HPDE6-E6E7 (cell line): ENCODE results near the gene SSMEM1.
A peak's percentile ranks its signal among the peaks of the same experiment; 100 is the strongest.
"Not testable (repeated sequence)": the region's sequence is repeated elsewhere in the genome, so short reads cannot be mapped to it uniquely, and the experiment has no call there.

Experiments
- DNase-seq: peaks from one replicate; pipeline ENCODE4 v3.0.0; 2011; ENCODE audit warnings: missing footprints; ENCODE audit errors: extremely low spot score

The SSMEM1 gene, protein sequence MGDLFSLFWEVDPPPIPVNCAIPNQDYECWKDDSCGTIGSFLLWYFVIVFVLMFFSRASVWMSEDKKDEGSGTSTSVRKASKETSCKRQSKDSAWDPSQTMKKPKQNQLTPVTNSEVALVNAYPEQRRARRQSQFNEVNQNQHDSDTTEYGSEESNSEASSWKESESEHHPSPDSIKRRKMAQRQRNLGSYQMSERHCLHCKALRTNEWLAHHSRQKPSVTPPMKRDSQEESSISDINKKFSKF

DNA sequence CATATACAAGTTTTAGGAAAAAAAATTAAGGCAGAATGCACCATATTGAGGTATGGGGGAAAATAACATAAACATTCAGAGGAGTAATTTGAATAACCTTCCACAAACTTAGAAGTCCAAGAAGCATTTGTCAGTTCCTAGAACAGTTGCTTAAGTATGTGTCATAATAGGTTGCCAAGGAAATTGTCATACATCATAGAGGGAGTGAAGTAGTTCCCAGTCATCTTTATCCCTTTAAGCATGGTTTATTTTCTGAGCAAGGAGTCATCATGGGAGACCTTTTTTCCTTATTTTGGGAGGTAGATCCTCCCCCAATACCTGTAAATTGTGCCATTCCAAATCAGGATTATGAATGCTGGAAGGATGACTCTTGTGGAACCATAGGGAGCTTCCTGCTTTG lies at the start of gene SSMEM1:
TSS of gene SSMEM1 (plus strand) at position 219 of the 400 bp plus-strand sequence. CDS start at position 270, 51 bp downstream.
- no peak for DNase-seq

DNA sequence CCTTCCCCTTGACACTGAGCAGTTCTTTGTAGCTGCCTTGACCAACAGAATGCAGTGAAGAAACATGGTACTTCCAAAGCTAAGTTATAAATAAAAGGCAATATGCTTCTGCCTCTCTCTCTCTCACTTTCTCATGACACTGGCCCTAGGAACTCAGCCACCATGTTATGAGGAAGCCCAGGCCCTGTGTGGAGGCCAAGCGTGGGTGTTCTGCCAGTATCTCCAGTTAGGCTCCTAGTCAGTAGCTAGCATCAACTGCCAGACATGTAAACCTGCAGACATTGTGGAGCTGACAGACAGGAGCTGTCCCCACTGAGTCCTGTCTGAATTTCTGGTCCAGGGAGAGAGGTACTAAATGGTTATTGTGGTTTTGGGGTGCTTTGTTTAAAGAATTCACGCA lies 47.6 kb upstream of the SSMEM1 start:
- DNase-seq = no peak

GRCh38 chr7:130160455-130160854 lies 47.2 kb upstream of the SSMEM1 start:
- no peak for DNase-seq

DNA sequence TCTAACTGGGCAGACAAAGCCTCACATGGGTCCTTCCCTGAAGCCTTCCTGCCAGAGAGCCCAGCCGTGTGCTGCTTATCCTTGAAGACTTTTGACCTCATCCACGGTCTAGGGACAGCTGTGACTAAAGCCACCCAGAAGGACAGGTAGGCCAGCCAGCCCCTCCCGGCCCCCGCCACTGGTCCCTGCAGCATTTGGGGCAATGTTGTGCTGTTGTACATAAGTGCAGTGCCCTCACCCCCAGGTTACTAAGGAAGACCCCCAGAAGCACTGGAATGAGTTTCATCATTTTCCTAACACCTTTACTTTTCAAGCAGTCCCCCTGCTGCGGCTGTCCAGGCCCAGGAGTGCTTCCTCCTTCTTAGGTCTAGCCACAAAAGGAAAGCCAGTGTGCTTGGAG lies 45.5 kb upstream of the SSMEM1 start:
- DNase-seq = no peak

DNA sequence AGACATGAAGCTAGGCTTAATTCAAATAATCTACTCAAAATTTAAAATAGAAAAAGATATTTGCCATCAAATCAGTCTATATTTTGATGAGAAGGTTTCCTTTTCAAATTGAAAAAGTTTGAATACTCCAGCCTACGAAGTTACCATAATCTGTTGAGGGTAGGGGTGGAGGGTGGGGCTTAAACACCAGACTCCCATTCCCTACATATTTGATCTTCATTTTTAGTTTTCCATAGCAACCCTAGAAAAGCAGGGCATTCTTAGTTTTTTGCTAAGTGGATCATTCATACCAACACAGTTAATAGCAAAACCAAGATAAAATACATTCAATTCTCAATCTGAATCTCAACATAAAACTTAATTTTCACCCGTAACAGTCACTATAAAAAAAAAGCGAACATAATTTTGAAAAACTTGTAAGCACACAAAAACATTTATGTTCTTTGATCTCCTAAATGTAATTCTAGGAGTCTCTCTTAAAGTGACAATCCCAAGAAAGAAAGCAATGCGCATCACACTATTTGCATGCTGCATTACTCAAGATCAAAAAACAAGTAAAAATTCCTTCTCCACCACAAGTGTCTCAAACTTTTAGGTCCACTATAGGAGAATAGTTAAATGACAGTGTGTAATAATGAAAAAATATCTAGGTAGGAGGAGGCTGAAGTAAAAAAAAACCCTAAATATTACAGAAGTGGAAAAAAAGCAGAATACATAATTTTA lies 33.3 kb upstream of the SSMEM1 start:
- no peak for DNase-seq

GRCh38 chr7:130178251-130178650 lies 29.4 kb upstream of the SSMEM1 start:
- DNase-seq = no peak

DNA sequence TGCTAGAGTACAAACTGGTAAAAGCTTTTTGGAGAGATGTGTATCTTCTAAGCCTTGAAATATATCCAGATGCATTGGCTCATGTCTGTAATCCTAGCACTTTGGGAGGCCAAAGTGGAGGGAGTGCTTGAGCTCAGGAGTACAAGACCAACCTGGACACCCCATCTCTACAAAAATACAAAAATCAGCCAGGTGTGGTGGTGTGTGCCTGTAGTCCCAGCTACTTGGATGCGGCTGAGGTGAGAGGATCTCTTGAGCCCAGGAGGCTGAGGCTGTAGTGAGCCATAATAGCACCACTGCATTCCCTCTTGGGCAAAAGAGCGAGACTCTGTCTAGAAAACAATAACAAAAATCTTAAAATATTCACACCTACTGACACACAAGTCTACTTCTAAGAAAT lies 28.0 kb upstream of the SSMEM1 start:
- DNase-seq = no peak

GRCh38 chr7:130180571-130181262 lies 26.9 kb upstream of the SSMEM1 start:
- no peak for DNase-seq

DNA sequence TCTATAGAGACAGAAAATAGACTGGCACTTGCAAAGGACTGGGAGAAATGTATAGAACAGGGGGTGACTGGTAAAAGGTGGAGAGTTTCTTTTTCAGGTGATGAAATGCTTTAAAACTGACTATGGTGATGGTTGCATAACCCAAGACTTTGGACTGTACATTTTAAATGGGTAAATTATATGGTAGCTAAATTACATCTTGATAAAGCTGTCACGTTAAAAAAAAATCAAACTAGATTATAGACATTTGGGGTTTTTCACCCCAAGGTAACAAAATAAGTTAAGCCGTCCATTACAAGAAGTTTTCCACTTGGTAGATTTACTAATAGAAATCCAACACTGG lies 26.4 kb upstream of the SSMEM1 start:
- DNase-seq = no peak

GRCh38 chr7:130182990-130183389 lies 24.7 kb upstream of the SSMEM1 start:
- DNase-seq = no peak

DNA sequence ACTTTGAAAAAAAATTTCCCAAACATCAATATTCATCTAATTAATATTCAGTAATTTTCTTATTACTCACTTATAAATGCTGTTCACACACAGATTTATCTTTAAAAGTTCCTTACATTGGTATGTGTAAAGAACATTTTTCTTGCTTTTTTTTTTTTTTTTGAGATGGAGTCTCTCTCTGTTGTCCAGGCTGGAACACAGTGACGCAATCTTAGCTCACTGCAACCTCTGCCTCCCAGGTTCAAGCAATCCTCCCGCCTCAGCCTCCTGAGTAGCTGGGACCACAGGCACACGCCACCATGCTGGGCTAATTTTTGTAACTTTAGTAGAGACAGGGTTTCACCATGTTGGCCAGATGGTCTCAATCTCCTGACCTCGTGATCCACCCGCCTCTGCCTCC lies 23.3 kb upstream of the SSMEM1 start:
- DNase-seq = not testable (repeated sequence)

DNA sequence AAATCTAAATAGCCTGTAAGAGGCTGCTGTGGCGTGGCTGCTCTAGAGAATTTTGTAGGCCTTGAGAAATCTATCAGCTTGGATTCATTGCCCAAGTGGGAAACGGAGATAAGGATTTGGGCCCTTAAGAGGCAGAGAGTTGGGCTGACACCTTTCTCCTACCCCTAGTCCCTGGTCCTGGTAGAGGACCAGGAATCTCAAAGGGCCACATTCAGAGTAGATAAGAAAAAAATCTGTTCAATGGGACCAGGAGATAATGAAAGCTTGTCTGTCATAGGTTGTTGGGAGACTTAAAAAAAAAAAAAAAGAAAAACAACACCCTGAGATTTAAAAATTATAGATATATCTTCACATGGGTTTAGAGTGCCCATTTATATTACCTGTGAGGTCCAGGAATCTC lies 20.3 kb upstream of the SSMEM1 start:
- no peak for DNase-seq

GRCh38 chr7:130189343-130189742 lies 18.3 kb upstream of the SSMEM1 start:
- DNase-seq = no peak

DNA sequence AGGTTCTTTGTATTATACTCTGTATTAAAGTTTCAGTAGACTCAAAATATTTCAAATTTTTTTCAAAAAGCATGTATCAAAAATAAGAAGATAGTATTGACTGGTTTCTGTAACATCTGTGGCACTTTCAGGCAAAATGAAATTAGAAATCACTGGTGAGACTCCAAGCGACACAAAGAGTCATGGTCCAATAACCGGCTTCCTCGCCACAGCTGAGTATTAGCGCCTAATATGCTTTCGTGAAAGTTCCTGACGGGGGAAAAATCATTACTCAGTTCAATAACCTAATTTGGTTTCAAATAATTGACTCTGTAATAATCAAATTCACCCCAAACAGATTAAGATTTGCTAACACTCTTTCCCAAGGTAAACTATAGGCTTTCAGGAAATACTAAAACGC lies 15.9 kb upstream of the SSMEM1 start:
- no peak for DNase-seq

GRCh38 chr7:130195396-130195795 lies 12.3 kb upstream of the SSMEM1 start:
- DNase-seq = no peak

DNA sequence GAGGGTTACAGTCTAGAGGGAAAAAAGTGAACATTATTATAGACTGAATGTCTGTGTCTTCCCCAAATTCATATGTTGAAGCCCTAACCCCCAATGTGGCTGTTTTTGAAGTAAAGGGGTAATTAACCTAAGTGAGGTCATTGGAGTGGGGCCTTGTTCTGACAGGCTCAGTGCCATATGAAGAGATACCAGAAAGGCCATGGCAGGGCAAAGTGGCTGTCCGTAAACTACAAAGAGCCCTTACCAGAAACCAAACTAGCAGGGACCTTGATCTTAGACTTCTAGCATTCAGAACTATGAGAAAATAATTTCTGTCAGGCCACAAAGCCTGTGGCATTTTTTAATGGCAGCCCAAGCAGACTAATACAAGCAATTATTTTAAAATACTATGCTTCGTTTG lies 11.2 kb upstream of the SSMEM1 start:
- no peak for DNase-seq

DNA sequence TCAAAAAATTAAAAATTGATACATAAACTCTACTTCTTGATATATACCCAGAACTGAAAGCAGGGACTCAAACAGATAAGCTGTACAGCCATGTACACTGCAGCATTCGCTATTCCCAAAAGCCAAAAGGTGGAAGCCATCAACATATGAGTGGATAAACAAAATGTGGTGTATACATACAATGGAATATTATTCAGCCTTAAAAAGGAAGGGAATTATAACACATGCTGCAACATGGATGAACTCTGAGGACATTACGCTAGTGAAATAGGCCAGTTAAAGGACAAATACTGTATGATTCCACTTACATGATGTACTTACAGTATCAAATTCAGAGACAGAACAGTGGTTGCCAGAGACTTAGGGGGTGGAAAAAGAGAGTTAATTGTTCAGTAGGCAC lies 10.6 kb upstream of the SSMEM1 start:
- DNase-seq = no peak

GRCh38 chr7:130201796-130202195 lies 5.9 kb upstream of the SSMEM1 start:
- no peak for DNase-seq

DNA sequence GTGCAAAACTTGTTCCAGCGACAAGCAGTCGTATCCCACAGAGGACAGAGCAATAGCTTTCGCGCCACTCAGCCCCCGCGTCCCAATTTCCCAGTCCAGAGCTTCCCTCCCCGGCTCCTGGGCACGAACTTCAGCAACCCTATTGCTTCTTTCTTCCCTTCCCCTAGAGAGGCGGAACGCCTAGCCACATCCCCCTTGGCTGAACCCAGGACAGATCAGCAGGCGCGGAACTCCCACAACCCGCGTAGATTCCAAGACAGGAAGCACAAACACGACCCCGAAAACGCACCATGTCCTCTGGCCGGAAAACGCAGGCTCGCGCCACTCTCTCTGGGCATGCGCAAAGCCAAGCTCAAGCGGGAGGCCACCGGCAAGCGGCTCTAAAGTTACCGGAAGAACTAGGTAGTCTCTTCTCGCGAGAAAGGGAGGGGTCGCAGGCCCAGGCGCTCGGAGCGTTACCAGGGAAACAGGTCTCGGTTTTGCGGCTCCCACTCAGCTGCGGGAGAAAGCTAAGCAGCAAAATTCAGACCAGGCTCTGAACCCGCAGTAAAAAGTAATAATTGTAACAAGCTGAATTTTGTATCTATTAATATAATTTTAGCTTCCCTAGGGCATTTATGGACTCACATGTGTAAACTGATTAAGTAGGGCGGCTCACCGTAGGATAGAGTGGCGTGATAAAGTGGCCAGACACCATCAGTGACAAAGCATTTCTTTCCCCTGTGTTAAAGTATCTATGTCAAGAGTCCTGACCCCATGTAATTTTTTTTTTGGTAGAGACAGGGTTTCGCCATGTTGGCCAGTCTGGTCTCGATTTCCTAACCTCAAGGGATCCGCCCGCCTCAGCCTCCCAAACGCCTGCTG lies 2.3 kb upstream of the SSMEM1 start, which contains the start of gene TMEM209:
TSS of gene TMEM209 (minus strand) at position 323 of the 864 bp plus-strand sequence. CDS start at position 292, 31 bp downstream.
- DNase-seq = peak; percentile 88

- DNase-seq = no peak
Observed at GRCh38 chr7:130207033-130207432, 627 bp upstream of the SSMEM1 start.

- DNase-seq = no peak
Observed at GRCh38 chr7:130208516-130208915, 856 bp downstream of the SSMEM1 start.
